ENCODE measurements around the gene TMEM98. TPM values are rescaled to one million over a fixed set of nuclear protein-coding genes. Genes with fewer than 3 reads are reported as not detected.

The TMEM98 gene
- total RNA-seq = not detected in 2 replicates

GRCh38 chr17:32927724-32928585 lies at the start of gene TMEM98:
TMEM98 (plus strand) TSS chr17:32928153; CDS start chr17:32931529, 3,376 bp downstream.
- H3K9me3 Mint-ChIP-seq = no peaks in the 10 kb centered on the region
- TF ChIP-seq CTCF (IDR thresholded peaks at IDR 0.05) = no peak
- no peaks in the 10 kb centered on the region for H3K36me3 Mint-ChIP-seq (ENCODE audit: low read depth)
- CTCF ChIA-PET = interaction anchor here (1.1 to 1.8 kb wide), 2 partner anchors 9 to 11 kb away, joined by 3 to 5 read pairs; no protein-coding TSS in a partner anchor
- intact Hi-C loops (cut with micrococcal nuclease) = no loop called here
- POLR2A ChIA-PET = interaction anchor here (1.5 kb wide), 1 partner anchor 51 kb away, joined by 3 read pairs; the partner anchor contains the start of gene MYO1D
- no peak for ATAC-seq (ENCODE audit: low read depth)
- H3K27me3 Mint-ChIP-seq = peaks cover 30% of the 10 kb centered on the region
- no peak within 1 kb of the TSS for H3K27ac Mint-ChIP-seq
- peak within 1 kb of the TSS; percentile 33 for H3K4me3 Mint-ChIP-seq
- no peak for DNase-seq
- H3K4me1 Mint-ChIP-seq = peaks cover 4% of the 10 kb centered on the region

- intact Hi-C loops (cut with micrococcal nuclease) = no loop called here
- Mint-ChIP-seq H3K9me3 (no peaks in the 10 kb centered on the region), H3K27me3 (peaks cover under 1% of the 10 kb centered on the region), H3K4me3 (no peak overlapping the region), H3K36me3 (ENCODE audit: low read depth) (peaks cover 2% of the 10 kb centered on the region), H3K4me1 (peaks cover 13% of the 10 kb centered on the region), H3K27ac (no peak overlapping the region)
- ATAC-seq (ENCODE audit: low read depth) (no peak), DNase-seq (no peak)
- CTCF ChIA-PET = interaction anchor here (1.9 to 4.2 kb wide), 6 partner anchors 32 to 97 kb away, joined by 10 to 128 read pairs (median 29); no protein-coding TSS in a partner anchor
- POLR2A ChIA-PET = interaction anchor here (3.0 kb wide), 1 partner anchor 49 kb away, joined by 48 read pairs; no protein-coding TSS in a partner anchor
- TF ChIP-seq CTCF (IDR thresholded peaks at IDR 0.05) = no peak
Observed at GRCh38 chr17:32878211-32878610, 49.7 kb upstream of the TMEM98 start.

GRCh38 chr17:32879134-32879533 lies 48.8 kb upstream of the TMEM98 start:
- H3K27me3 Mint-ChIP-seq = peaks cover 4% of the 10 kb centered on the region

GRCh38 chr17:32880671-32881453 lies 47.1 kb upstream of the TMEM98 start:
- Mint-ChIP-seq H3K9me3 (no peaks in the 10 kb centered on the region), H3K27ac (no peak overlapping the region), H3K4me1 (peaks cover 9% of the 10 kb centered on the region), H3K4me3 (no peak overlapping the region), H3K36me3 (ENCODE audit: low read depth) (peaks cover 2% of the 10 kb centered on the region), H3K27me3 (peaks cover 6% of the 10 kb centered on the region)
- no peak for TF ChIP-seq CTCF (IDR thresholded peaks at IDR 0.05)
- ATAC-seq (ENCODE audit: low read depth) (no peak), DNase-seq (no peak)
- ChIA-PET POLR2A (no interaction called here), CTCF (interaction anchor here (0.8 to 1.0 kb wide), 2 partner anchors 29 to 98 kb away, joined by 3 read pairs; no protein-coding TSS in a partner anchor)
- intact Hi-C loops (cut with micrococcal nuclease) = no loop called here

More at GRCh38 chr17:32879134-32879533, 48.8 kb upstream of the TMEM98 start:
- intact Hi-C loops (cut with micrococcal nuclease) = no loop called here
- H3K9me3 Mint-ChIP-seq = no peaks in the 10 kb centered on the region
- H3K27ac Mint-ChIP-seq = no peak overlapping the region
- ChIA-PET POLR2A (no interaction called here), CTCF (interaction anchor here (4.2 kb wide), 1 partner anchor 98 kb away, joined by 128 read pairs; no protein-coding TSS in a partner anchor)
- peaks cover 2% of the 10 kb centered on the region for H3K36me3 Mint-ChIP-seq (ENCODE audit: low read depth)
- no peak overlapping the region for H3K4me3 Mint-ChIP-seq
- DNase-seq = no peak
- peaks cover 13% of the 10 kb centered on the region for H3K4me1 Mint-ChIP-seq
- TF ChIP-seq CTCF (IDR thresholded peaks at IDR 0.05) = no peak
- no peak for ATAC-seq (ENCODE audit: low read depth)

Data from activated B cell treated with CpG ODN at 0.5 μM for 24 hours (primary cell).